NCI-H1092 treated with DMSO at 0.1 percent for 48 hours (cell line): ENCODE data around the gene INTS6.

Experiments
- DNase-seq: peaks from one replicate; lab custom pipeline; 2025; lab: John Stamatoyannopoulos, UW

Gene INTS6

DNA sequence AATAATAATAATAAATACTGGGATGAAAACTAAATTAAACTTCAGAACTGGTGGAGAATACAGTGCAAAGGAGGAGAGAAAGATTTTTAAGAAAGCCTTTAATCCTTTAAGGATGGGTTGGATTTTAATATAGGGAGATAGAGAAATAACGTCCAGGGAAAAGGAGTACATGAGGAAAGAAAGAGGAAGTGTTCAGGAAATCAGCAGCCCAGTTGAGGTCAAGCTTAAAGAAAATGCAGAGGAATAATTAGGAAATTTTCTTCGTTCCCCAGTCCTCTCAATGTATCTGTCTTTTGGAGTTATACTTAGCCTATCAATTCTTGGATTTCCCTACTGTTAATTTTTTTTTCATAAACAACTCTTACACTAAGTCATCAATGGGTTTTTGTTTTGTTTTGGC, 47.7 kb downstream of the INTS6 start:
- DNase-seq: no peak

DNA sequence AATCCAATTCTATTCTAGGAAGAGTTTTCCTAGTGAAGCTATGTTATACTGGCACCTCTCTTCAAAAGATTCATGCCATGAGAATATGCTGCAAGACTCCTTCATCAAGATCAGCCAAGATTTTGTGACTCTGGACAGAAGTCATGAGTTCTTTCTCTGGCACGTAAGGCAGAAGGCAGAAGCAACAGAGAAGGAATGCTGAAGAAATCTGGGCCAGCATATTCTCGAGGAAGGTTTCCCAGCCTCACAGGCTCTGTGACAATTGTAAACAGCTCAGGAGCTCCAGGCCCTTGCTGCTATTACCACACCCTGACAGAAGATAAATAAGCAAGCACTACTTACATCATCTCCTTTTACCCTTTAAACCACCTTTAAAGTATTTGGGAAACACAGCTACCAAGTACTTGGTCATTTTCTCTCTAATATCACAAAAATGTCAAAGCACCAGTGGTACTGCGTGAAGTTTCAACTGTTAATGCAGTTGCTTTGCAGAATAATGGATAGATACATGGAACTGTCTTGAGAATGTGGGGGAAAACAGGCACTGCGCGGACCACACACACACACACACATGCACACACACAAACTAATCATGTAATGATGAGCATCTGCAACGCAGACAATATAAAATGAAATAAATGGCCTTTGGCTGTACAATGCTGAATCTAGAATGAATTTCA, 55.4 kb downstream of the INTS6 start:
- no peak for DNase-seq

DNA sequence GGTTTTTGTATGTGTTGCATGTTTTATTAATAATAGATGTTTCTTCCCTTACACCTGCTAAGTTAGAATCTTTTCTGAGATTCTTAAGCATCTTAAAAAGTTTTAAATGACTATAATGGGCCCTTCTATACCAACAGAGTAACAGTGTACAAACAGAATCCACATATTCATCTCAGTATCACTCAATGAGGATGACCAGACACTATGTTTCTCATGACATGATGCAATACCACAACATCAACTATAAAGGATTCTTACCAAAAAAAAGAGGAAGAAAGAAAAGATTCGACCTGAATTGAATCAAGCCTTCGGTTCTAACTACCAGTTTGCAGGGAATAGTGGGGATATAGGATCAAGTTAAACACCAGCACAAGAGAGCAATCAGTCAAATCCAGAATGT, 56.5 kb downstream of the INTS6 start:
- DNase-seq: no peak

DNA sequence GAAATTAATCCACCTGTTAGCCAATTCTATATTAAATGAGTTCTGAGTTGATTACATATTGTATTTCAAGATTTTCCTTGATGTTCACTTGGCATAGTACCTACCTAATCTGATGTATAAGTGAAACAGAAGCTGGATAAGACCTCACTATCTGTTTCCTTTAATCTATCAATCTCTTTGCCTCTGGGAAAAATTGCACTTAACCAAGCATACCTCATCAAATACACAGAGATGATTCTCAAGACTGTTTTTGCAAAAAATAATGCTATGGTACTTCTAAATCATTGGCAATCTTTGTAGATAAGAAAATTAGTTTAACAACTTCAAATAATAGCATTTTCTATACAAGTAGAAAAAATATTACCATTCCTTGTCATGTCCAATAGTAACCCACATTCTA, 58.1 kb downstream of the INTS6 start:
- no peak for DNase-seq

DNA sequence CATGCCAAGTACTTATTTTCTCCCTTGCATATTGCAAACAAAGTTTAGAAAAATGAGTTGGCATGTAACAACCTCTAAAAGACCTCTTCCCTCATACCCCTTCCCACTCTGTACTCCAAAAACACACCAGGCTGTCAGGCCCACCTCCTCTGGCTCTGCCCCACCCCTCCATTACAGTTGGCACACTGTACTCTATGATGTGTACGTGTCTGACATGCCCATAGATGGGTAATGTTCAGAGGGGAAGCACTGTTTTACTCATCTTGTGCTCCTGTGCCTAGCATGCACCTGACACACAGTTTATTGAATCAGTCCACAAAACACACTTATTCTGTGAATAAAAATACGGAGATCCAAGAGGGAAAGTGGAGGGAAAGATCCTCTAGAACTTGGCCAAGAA, 67.7 kb downstream of the INTS6 start:
- DNase-seq: no peak

DNA sequence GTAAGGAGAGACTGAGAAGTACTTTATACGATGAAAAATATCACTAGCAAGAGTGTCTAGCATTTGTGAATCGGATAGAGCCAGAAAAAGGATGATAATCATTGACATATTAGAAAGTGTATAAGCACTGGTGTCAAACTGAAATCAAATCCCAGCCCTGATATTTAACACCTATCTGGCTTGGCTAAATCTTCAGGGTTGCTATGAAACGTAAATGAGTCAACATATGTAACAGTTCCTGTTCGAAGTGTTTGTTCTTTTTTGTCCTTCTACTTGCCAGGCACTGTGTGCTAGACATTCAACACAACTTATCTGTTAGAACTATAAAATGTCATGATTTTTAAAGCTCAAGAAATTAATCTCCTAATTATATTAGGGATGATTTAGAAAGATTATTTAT, 72.6 kb downstream of the INTS6 start:
- peak; percentile 25 for DNase-seq

DNA sequence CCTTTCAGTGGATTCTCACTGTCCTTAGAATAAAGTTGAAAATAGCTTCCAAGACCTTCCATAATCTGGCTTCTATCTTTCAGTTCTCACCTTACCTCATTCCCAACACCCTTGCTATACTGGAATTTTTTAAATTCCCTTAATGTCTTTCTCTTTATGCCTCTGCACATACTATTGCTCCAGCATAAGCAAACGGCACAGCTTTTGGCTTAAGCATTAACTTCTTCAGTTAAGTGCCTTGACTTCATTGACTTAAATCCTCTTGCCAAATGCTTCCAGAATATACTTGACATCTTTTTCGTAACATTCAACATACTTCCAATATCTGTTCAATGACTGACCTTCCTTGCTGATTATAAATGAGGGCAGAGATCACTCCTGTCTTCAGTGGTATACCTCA, 79.4 kb downstream of the INTS6 start:
- DNase-seq: no peak

DNA sequence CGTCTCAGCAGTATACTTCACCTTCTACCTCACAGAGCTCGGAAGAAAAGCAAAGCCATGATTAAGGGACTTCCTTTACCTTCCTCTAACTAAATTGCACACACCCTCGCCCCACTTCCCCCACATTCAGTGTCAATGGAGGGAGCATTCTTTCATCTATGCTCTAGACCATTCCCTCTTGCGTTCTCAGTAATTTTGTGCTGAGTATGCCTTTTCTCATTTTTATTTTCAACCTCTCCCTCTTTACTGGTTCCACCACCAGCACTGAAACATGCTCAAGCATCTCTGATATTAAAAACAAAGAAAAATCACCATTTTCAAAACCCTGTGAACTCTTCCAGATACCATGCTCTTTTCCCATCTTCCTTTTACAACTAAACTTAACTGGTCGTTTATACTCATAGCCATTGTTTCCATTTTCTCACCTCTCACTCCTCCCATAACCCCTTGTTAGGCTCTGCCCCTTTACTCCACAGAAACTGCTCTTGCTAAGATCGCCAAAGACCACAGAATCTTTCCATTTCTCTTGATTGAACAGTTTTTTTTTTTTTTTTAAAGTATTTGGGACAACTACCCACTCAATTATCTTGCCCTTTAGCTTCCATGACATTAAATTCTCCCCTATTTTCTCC, 81.0 kb downstream of the INTS6 start:
- no peak for DNase-seq

DNA sequence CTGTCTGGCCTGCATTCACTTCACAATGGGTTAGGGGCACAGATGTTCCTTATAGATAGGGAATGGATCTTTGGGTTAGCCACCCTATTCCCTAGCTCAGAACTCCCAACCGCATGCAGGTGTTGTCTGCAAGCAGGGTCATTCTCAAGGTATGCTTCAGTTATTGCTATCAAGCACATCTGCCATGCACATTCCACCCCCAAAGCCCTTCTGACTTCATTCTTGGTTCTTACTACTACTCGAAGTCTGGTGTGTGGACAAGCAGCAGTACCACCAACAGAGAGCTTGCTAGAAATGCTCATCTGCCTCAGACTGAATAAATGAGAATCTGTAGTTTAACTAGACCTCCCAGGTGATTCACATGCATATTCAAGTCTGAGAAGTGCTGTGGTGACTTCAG, 82.0 kb downstream of the INTS6 start:
- DNase-seq: no peak

DNA sequence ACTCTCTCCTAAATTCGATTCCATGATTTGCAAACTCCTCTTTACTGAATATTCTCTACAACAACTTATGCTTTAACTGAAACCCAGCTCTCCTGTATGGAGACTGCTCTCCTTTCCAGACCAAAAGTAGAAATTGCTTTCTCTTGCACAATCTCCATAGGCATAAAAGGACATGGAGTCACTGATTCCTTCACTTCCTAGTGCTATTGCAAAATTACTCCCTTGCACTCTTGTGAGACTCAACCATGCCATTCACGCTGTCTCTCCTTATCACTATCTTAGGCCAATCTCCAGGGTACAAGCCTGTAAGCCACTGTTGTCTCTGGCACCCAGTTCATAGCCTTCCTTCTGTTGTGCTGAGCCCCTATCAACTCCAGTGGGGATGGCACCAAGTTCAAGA, 82.7 kb downstream of the INTS6 start:
- no peak for DNase-seq

DNA sequence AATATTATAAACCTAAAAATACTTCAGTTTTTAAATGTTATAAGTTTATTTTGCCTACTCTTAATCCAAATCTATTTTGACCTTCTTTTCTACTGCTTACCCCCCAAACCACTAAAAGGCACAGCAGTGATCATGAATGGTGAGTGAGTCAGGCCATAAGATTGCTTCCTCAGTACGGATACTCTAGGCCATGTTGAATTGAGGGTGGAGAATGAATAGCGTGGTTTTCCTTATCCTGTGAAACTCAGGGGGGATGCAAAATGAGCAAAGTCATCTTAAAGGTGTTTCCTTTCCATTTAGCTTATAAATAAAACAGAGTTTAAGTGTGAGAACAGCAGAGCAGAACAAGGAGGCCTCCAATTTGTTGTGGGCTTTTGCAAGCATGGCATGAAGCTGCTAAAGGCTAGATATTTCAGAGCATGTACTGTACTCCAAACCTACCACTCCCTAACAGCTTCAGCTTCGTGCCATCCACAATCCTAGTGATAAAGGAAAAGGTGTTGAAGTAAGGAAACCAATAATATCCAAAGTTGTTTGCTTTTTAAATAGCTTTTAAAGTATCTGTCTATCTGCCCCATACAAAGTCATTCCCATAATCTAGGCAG, 88.3 kb downstream of the INTS6 start:
- DNase-seq: no peak

DNA sequence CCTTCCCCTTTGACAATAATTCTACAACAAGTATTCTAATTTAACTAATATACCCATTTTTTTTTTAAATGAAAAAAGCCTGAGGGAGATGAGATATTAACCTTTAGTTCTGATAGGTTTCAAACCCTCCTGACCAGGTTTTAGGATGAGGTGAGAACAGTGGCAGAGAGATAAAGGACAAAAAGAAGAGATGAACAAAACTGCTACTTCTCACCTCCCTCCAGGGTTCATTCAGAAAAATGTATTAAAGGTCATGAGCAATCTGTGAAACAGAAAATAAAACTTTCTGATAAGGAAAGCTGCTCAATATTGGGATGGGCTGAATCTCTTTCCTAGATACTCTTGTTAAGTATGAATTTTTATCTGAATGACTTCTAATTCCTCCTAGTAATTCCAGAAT, 89.2 kb downstream of the INTS6 start:
- DNase-seq: no peak

DNA sequence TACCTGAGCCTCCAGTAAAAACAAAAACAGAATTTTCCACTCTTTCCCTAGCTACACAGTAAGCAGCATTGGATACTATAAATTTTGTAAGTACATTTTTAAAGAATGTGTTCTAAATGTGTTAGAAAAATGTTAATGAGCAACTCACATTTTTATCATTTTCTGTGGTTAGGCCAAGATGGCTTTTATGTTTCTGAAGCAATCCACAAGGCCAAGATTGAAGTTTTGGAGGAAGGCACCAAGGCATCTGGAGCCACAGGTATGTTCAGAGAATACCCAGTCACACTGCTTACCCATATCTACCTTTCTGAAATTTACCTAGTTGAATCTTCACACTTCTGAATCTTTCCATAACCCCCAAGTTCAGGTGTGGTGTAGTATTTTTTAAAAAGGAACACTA, 91.7 kb downstream of the INTS6 start:
- DNase-seq: no peak

DNA sequence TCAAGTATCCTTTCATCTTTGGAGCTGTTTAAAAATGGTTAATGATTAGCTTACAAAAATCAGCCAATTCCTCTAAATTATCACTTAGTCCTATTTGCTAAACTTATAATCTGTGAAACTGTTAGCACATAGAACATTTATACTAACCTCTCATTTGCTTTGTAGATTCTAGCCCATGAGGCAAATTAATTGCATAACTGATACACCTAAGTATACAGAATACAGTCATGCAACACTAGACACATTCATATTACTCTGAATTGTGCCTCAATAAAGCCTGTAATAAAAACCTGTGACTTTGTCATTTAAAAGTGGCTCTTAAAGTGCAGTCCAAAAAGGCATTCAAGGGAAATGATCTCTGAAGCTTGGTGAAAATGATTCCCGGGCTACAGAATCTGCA, 92.3 kb downstream of the INTS6 start:
- DNase-seq: peak; percentile 36

DNA sequence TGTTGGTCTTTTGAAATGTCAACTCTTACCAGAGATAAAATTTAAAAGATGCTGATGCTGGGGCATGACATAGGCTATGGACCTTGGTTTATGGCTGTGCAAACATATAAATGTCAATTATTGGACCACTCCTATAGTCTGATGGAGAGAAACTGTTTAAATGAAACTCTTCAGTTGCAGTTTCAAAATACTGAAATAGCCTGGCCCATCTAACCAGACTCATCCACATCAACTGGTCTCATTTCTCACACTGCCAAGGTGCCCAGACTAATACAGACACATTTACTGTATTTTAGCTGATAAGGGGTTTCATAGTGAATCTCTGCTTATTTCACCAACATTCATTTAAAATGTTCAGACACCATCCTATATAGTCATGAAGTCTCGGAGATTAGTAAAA, 93.5 kb downstream of the INTS6 start:
- no peak for DNase-seq

DNA sequence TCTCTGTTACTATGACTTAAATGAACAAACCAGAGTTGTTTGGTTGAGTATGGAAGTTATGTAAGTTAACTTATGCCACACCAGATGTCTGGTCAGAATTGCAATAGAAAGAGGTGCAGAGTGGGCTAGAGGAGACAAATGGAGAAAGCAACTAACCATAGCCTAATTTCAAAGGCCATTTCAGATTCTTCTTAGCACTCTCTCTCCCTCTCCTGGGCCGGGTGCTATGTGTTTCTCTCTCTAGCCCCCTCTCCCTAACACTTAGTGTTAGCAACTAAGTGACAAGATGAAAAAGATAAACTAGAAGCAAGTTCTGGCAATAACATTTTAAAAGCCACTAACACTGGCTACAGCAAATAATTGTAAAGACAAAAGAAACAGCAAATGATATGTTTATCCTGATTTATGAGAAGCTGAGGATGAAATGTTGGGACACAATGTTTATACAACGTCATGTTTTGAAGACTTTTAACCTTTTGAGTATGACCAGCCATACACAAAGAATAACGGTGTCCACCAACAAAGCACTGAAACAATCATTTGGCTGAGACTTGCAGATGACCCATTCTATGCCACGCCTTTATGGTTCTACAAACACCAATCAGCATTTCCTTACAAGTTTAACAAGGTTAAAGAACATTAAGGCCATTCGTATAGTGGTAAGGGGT, 94.8 kb downstream of the INTS6 start:
- DNase-seq: no peak

DNA sequence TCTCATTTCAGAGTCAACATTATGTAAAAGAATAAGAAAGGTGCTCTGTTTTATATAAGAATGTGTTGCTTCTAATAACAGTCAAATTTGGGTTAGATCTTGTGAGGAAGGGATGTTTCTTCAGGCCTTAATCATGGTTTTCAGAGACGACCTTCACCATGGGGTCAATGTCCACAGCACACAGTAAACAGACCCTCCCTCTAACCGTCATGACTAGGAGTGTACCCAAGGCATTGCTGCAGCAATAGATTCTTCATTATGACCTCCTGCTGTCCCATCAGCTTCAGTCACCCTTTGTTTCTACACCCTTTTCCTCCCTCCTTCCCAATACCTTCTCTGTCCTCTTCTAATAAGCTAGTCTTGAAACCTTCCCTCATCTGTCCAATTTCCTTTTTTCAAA, 97.6 kb downstream of the INTS6 start:
- DNase-seq: no peak

DNA sequence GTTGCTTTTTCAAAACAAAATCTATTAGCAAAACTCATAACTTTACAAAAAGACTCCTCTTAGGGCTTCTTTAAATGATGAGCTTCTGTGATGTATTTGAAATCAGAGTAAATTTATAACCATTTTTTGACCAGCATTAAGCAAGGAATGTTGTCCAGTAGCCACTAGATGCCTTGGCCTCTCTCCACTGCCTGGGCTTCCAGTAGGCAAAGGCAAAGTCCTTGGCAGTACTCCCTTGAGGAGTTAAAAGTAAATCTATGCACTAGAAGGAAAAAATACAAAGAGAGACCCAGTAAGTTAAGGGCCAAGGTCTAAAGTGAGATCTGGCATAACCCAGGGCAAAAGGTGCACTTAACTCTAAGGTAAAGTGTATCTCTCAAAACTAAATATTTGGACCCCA, 103.8 kb downstream of the INTS6 start:
- no peak for DNase-seq

DNA sequence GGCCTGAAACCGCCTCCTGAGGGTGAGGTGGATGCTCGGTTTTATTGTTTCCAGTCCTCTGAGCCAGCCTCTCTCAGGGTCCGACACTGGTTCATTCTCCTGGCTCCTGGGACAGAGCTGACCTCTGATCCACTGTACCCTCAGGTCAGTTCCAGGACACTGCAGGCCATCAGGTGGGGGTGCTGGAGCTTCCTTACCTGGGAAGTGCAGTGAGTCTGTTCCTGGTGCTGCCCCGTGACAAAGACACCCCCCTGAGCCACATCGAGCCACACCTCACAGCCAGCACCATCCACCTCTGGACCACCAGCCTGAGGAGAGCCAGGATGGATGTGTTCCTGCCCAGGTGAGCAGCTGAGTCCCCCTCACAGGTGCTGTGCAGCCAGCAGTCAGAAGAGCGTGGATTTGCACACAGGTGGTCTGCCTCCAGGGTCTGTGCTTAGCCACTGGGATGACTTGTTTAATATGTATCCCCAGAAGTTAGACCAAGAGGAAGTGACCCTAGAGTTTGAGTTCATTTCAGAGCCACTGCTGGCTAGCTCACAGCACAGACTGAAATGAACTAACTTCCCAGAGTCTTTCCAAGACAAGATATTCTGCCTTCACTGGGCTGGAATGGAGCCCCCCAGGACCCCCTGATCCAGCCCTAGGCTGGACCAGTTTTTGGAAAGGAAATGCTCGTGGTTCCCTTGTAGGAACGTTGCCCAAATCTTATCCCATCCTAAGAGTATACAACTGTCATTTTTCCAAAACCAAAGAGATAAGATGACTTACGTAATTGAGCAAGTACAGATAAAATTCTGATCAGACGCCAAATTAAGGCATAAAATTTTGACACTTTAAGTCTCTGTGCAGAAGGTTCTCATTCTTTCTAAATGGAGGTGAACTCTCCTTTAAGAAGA, 104.5 kb downstream of the INTS6 start:
- DNase-seq: no peak

DNA sequence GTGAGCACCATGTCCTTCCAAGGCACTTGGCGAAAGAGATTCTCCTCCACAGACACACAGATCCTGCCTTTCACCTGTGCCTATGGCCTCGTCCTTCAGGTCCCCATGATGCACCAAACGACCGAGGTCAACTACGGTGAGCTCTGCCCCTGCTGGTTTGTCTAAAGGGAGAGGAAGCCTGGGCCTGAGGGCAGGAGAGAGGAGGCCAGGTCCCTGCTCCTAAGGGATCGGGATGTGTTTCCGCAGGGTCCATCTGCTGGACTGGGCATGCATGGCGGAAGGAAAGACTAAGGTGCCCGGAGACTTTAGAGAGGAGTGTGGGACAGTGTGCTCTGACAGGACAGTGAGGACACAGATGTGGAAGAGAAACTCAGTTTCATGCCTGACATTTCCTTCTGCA, 105.7 kb downstream of the INTS6 start:
- no peak for DNase-seq

DNA sequence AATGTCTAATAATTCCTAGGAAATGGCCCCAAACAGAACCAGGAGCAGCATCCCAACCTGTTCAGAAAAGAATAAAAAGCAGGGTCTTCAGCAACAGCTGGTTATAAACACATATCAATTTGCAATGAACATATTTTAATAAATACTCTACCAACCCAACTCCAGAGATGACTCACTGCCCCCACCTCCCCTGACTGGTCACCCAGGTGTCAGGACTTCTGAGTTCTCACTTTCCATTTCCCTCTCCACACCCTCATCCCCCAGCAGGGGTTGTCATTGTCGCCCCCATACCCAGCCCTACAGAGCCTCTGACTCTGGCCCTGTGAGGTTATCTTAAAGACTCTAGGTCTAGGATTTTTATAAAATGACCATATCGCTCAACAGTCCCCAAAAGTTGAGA, 106.4 kb downstream of the INTS6 start:
- no peak for DNase-seq

DNA sequence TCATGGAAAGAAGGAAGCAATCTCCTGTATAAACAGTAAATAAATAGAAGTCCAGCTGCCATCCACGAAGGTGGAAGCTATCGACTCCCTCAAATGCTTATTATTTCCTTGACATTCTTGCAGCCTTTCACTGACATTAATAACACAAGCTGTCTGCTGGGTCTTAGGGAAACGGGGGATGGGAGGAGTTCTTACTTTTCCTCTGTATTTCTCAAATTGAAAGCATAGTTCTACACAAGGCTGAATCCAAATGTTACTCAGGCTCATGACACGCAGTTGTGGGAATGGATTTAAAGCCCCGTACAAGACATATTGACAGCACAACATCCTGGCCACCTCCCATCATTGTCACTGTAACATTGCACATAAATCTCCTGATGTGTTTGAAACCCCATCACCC, 109.4 kb downstream of the INTS6 start:
- no peak for DNase-seq
